Lower lobe of right lung (tissue), 2 donors: ENCODE measurements around the gene BMP7. TPM values are rescaled to one million over a fixed set of nuclear protein-coding genes. Genes with fewer than 3 reads are reported as not detected.

Source experiments
- ATAC-seq, 2 donors: fragments of 200-7000 bp; cut with Tn5 transposase; one replicate each; pipeline ENCODE4 v1.9.1; 2020 to 2022; ENCODE audit warnings: mild to moderate bottlenecking in 2 of 2, moderate library complexity in 2 of 2
- DNase-seq: peaks from one replicate; pipeline ENCODE4 v3.0.0-alpha.2; 2020
- H3K27ac ChIP-seq: fragments of 200-600 bp; one replicate; pipeline ENCODE4 v1.8.0; 2022
- H3K27me3 ChIP-seq: fragments of 200-600 bp; one replicate; pipeline ENCODE4 v1.8.0; 2022; ENCODE audit warnings: low read depth
- H3K36me3 ChIP-seq: fragments of 200-600 bp; one replicate; pipeline ENCODE4 v1.8.0; 2022; ENCODE audit warnings: mild to moderate bottlenecking
- H3K4me1 ChIP-seq: fragments of 200-600 bp; one replicate; pipeline ENCODE4 v1.8.0; 2022
- H3K4me3 ChIP-seq: fragments of 200-600 bp; one replicate; pipeline ENCODE4 v1.8.0; 2022; ENCODE audit warnings: mild to moderate bottlenecking
- H3K9me3 ChIP-seq: fragments of 200-600 bp; one replicate; pipeline ENCODE4 v1.8.0; 2022
- intact Hi-C: fragments of 100-400 bp; cut with DNase I; formaldehyde crosslinking; loops from one replicate; pipeline ENCODE4 v1.11.0; 2022
- total RNA-seq: library from RNA; stranded (reverse); fragmentation: NEBNext Ultra II Directional; extraction: Animal tissue kit (Norgen Biotek cat#: 25700); gene quantifications from one replicate; pipeline ENCODE4 v1.2.1, GENCODE V29; 2021
- TF ChIP-seq, protein P1 (sequence below): fragments of 200-600 bp; IDR thresholded peaks from one replicate; pipeline ENCODE4 v1.8.0; 2022; ENCODE audit warnings: antibody characterized with exemption, mild to moderate bottlenecking
- donor health status: DM: no; HTN: yes; CAD: no; lungs with severe emphysema.

Gene BMP7
- total RNA-seq, 1 donor from 2014 or later = 0.74 TPM

DNA sequence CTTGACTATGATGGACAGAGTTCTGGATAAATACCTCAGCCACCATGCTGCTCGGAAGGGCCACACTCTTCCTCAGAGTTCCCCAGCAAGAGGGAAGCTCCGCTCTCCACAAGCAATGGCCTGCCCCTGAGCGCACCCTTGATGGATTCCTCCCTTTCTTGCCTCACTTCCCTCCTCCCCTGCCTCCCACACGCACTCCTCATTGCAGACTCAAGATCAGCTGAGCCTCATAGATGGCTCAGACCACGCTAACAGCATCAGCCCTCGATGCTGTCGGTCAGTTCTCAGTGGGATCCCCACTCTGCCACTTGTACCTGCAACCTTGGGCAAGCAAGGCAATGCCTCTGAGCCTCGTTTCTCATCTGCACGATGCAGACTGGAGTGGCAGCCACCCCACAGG lies 123.3 kb downstream of the BMP7 start:
- H3K4me1 ChIP-seq = no peaks in the 10 kb centered on the region
- intact Hi-C loops = no loop called here
- no peak for ATAC-seq
- H3K27me3 ChIP-seq = no peaks in the 10 kb centered on the region
- H3K36me3 ChIP-seq = no peaks in the 10 kb centered on the region
- no peak overlapping the region for H3K4me3 ChIP-seq
- TF ChIP-seq, protein P1, sequence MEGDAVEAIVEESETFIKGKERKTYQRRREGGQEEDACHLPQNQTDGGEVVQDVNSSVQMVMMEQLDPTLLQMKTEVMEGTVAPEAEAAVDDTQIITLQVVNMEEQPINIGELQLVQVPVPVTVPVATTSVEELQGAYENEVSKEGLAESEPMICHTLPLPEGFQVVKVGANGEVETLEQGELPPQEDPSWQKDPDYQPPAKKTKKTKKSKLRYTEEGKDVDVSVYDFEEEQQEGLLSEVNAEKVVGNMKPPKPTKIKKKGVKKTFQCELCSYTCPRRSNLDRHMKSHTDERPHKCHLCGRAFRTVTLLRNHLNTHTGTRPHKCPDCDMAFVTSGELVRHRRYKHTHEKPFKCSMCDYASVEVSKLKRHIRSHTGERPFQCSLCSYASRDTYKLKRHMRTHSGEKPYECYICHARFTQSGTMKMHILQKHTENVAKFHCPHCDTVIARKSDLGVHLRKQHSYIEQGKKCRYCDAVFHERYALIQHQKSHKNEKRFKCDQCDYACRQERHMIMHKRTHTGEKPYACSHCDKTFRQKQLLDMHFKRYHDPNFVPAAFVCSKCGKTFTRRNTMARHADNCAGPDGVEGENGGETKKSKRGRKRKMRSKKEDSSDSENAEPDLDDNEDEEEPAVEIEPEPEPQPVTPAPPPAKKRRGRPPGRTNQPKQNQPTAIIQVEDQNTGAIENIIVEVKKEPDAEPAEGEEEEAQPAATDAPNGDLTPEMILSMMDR = no peak
- H3K9me3 ChIP-seq = no peaks in the 10 kb centered on the region
- no peak overlapping the region for H3K27ac ChIP-seq
- DNase-seq = no peak

DNA sequence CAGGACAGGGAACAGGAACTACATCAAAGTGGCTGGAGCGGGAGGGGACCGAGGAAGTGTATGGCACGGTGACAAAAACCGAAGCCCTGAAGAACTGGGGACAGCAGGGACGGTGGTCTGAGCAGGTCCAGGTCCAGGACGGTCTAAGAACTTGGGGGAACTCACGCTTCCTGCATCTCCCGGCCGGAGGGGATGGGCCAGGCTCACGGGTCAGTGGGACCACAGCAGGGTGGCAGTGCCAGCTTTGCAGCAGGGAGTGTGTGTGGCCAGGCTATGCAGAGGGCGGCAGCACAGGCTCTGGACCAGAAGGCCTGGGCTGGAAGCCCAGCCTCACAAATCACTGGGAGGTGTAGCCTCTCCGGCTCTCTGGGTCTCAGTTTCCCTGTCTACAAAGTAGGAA lies 123.8 kb downstream of the BMP7 start:
- Histone ChIP-seq H3K27me3 (no peaks in the 10 kb centered on the region), H3K36me3 (no peaks in the 10 kb centered on the region), H3K9me3 (no peaks in the 10 kb centered on the region), H3K4me1 (no peaks in the 10 kb centered on the region), H3K4me3 (no peak overlapping the region), H3K27ac (no peak overlapping the region)
- no peak for DNase-seq
- intact Hi-C loops = no loop called here
- TF ChIP-seq, protein P1 = no peak
- ATAC-seq = no peak

DNA sequence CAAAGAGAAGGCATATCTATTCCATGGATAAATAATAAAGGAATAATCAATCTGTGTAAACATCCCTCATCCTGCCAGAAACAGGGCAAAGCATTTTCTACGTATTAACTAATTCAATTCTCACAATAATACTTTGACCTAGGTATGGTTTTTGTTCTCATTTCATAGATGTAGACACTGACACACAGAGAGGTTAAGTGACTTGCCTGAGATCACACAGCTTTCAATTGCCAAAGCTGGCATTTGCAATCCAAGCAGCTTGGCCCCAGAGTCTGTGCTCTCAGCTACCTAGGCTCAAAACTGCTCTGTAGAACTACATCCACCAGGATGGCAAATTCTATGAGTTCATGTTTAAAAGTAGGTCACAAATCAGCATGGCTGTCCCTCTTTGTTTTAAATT lies 124.9 kb downstream of the BMP7 start:
- intact Hi-C loops = no loop called here
- TF ChIP-seq, protein P1 = no peak
- no peaks in the 10 kb centered on the region for H3K36me3 ChIP-seq
- DNase-seq (no peak), ATAC-seq (no peak)
- no peaks in the 10 kb centered on the region for H3K4me1 ChIP-seq
- H3K9me3 ChIP-seq = no peaks in the 10 kb centered on the region
- no peak overlapping the region for H3K27ac ChIP-seq
- H3K27me3 ChIP-seq = no peaks in the 10 kb centered on the region
- no peak overlapping the region for H3K4me3 ChIP-seq

DNA sequence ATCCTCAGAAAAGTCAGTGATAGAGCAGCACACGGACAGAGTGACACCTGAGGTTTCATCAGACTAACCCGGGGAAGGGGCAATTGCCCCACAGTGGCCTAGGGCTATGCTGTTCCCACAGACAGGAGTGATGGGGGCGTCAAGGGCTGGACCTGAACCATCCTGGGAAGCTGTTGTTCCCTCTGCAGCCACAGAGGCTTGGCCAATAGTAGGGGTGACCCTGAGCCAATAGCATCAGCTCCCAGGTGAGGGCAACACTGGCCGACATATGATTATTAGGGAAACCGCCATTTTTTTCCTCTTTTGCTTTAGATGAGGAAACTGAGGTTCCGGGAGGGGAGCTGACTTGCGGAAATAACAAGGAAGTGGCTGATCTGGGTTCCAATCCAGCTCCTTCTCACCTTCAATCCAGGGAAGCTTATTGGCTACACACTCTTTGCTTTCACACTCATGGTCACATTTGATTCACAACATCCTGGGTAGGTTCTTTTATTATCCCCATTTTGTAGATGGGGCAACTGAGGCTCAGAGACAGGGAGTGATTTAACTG lies 126.0 kb downstream of the BMP7 start:
- DNase-seq (no peak), ATAC-seq (no peak)
- no peaks in the 10 kb centered on the region for H3K36me3 ChIP-seq
- H3K9me3 ChIP-seq = no peaks in the 10 kb centered on the region
- TF ChIP-seq, protein P1 = no peak
- H3K27ac ChIP-seq = no peak overlapping the region
- H3K4me1 ChIP-seq = no peaks in the 10 kb centered on the region
- no peaks in the 10 kb centered on the region for H3K27me3 ChIP-seq
- intact Hi-C loops = no loop called here
- no peak overlapping the region for H3K4me3 ChIP-seq

DNA sequence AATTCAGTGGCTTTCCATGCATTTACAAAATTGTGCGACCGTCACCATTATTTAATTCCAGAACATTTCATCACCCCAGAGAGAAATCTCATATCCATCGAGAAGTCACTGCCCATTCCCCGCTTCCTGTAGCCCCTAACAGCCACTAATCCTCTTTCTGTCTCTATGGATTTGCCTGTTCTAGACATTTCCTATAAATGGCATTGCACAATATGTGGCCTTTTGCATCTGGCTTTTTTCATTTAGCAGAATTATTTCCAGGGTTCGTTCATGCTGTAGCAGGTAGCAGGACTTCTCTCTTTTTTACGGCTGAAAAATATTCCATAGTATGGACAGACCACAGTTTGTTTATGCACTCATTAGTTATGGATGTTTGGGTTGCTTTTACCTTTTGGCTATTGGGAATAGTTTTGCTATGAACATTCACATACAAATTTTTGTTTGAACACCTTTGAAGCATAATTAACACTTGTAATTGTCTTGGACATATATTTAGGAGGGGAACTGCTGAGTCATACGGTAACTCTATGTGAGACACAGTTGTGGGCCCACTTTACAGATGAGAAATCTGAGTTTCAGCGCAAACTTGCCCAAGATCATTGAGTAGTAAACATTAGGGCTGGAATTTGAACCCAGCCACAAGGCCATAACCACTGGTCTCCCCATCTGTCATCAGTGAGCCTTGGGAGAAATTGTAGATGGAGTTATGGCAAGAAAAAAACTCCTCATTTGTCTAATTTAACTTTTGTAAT lies 126.9 kb downstream of the BMP7 start:
- H3K27me3 ChIP-seq = no peaks in the 10 kb centered on the region
- H3K4me1 ChIP-seq = no peaks in the 10 kb centered on the region
- no peaks in the 10 kb centered on the region for H3K36me3 ChIP-seq
- H3K4me3 ChIP-seq = no peak overlapping the region
- no peaks in the 10 kb centered on the region for H3K9me3 ChIP-seq
- intact Hi-C loops = no loop called here
- no peak for DNase-seq
- no peak overlapping the region for H3K27ac ChIP-seq
- TF ChIP-seq, protein P1 = no peak
- no peak for ATAC-seq
